ENCODE data around the gene ETV6.

GRCh38 chr12:11673666-11674461, 24.4 kb downstream of the ETV6 start:
- TF ChIP-seq POLR2A (IDR thresholded peaks at IDR 0.05) (no peak), CTCF (IDR thresholded peaks at IDR 0.05) (no peak), POLR2AphosphoS5 (IDR thresholded peaks at IDR 0.05) (no peak)
